Mucosa of descending colon (tissue), 3 donors: ENCODE data around the gene SERPINH1. TPM values are rescaled to one million over a fixed set of nuclear protein-coding genes. Genes with fewer than 3 reads are reported as not detected.

Source experiments
- ATAC-seq: fragments of 200-7000 bp; cut with Tn5 transposase; one replicate; pipeline ENCODE4 v1.9.1; 2020; ENCODE audit warnings: mild to moderate bottlenecking, moderate library complexity
- DNase-seq, 3 donors: peaks; one replicate each; pipeline ENCODE4 v3.0.0-alpha.2; 2020
- H3K36me3 ChIP-seq: fragments of 200-600 bp; one replicate; pipeline ENCODE4 v1.8.0; 2021; ENCODE audit warnings: low read depth, mild to moderate bottlenecking
- H3K4me1 ChIP-seq: fragments of 200-600 bp; one replicate; pipeline ENCODE4 v1.8.0; 2021; ENCODE audit warnings: low read depth, mild to moderate bottlenecking
- H3K4me3 ChIP-seq: fragments of 200-600 bp; one replicate; pipeline ENCODE4 v1.8.0; 2021; ENCODE audit warnings: mild to moderate bottlenecking
- H3K9me3 ChIP-seq: fragments of 200-600 bp; one replicate; pipeline ENCODE4 v1.8.0; 2021; ENCODE audit warnings: mild to moderate bottlenecking
- CTCF ChIP-seq: fragments of 200-600 bp; IDR thresholded peaks from one replicate; pipeline ENCODE4 v1.8.0; 2022; ENCODE audit warnings: antibody characterized with exemption, mild to moderate bottlenecking
- intact Hi-C, 2 donors: fragments of 100-400 bp; cut with DNase I in 1 of 2; cut with micrococcal nuclease in 1 of 2; formaldehyde crosslinking; loops; one replicate each; pipeline versions ENCODE4 v1.11.0 to v1.11.1; 2022; cut with DNase I, micrococcal nuclease
- total RNA-seq, 3 donors: library from RNA; stranded (reverse); fragmentation: NEBNext Ultra II Directional in 2 of 3; extraction: Animal tissue kit (Norgen Biotek cat#: 25700) in 2 of 3; gene quantifications; one replicate each; pipeline versions ENCODE4 v1.2.1 to v1.2.4, GENCODE V29; 2021 to 2023
- donor health status: DM: no; HTN: no; CAD: no; lungs with moderate emphysema.
- donor health status: DM: no; HTN: no; CAD: no.
- donor health status: DM: no; HTN: yes; CAD: no.

SERPINH1 gene
- total RNA-seq, 3 donors from 2014 or later, result 44.1 to 87.0 (median 50.5) TPM

DNA sequence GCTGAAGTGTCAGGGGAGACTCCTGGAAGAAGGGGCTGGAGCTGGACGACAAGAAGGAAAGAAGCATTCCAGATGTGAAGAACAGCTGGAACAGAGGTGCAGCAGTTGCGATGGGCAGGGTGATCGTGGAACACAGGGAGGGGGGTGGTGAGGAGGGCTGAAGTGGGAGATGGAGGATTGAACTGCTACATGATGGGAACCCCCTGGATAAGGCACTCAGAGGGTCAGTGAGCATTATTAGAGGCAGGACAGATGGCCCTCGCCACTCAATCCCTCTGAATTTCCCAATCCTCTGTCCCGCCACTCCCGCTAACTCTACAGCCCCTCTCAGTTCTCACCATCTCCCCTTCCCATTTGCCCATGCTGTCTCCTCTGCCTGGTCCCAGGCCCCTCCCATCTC lies 14.0 kb downstream of the SERPINH1 start:
- no peak for TF ChIP-seq CTCF
- peaks cover 6% of the 10 kb centered on the region for H3K4me1 ChIP-seq
- DNase-seq (no peak), ATAC-seq (no peak)
- H3K9me3 ChIP-seq, result no peaks in the 10 kb centered on the region
- no peak overlapping the region for H3K4me3 ChIP-seq
- intact Hi-C loops, result no loop called here
- no peaks in the 10 kb centered on the region for H3K36me3 ChIP-seq

DNA sequence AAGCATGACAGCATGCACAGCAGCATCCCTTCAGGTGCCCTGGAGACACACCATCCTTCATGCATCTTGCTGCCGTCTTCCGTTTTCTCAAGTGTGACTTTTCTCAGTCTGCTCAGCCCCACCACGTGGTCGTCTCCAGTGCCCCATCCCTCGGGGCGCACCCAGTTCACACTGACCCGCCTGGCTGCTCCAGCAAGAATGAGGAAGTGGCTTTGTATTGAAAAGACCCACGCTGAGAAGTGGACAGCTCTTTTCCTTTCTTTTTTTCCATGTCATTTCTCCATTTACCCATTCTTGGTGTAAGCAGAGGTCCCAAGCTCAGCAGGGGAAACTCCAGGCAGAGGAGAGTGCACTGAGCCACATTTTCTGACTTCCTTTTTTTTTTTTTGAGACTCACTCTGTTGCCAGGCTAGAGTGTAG lies 14.5 kb downstream of the SERPINH1 start:
- ATAC-seq (peak; percentile 79), DNase-seq (peak; percentile 53 to 76 (median 55))
- no peak for TF ChIP-seq CTCF
- H3K36me3 ChIP-seq, result no peaks in the 10 kb centered on the region
- intact Hi-C loops, result no loop called here
- H3K4me1 ChIP-seq, result peaks cover 6% of the 10 kb centered on the region
- no peak overlapping the region for H3K4me3 ChIP-seq
- no peaks in the 10 kb centered on the region for H3K9me3 ChIP-seq

- Histone ChIP-seq H3K4me1 (peaks cover 6% of the 10 kb centered on the region), H3K9me3 (no peaks in the 10 kb centered on the region), H3K36me3 (no peaks in the 10 kb centered on the region), H3K4me3 (no peak overlapping the region)
- peak in 2 of 3 donors; percentile 68 to 80 for DNase-seq
- no peak for TF ChIP-seq CTCF
- intact Hi-C loops, result no loop called here
- ATAC-seq, result peak; percentile 67
Observed at GRCh38 chr11:75577207-75577606, 15.2 kb downstream of the SERPINH1 start.

GRCh38 chr11:75578977-75579376 lies 16.9 kb downstream of the SERPINH1 start:
- no peaks in the 10 kb centered on the region for H3K36me3 ChIP-seq
- ATAC-seq, result no peak
- no peak for TF ChIP-seq CTCF
- DNase-seq, result no peak
- H3K4me1 ChIP-seq, result peaks cover 10% of the 10 kb centered on the region
- no peaks in the 10 kb centered on the region for H3K9me3 ChIP-seq
- intact Hi-C loops, result no loop called here
- no peak overlapping the region for H3K4me3 ChIP-seq

DNA sequence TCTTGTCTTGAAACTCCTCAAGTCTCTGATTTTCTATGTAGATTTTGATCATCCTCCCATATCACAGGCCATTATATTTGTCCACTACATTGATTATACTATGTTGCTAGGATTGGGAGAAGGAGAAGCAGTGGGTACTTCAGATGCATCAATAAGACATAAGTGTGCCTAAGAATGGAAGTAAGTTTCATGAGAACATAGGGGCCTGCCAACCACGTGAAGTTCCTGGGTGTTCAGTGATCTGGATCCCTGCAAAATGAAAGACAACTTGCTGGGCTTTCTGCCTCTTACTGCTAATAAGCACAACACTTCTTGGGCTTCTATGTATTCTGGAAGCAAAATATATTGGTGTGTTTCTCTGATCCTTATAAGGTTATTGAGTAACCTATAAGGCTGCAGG lies 17.8 kb downstream of the SERPINH1 start:
- peaks cover 10% of the 10 kb centered on the region for H3K4me1 ChIP-seq
- no peak overlapping the region for H3K4me3 ChIP-seq
- no peaks in the 10 kb centered on the region for H3K36me3 ChIP-seq
- no peak for TF ChIP-seq CTCF
- intact Hi-C loops, result no loop called here
- DNase-seq (no peak), ATAC-seq (no peak)
- H3K9me3 ChIP-seq, result no peaks in the 10 kb centered on the region

DNA sequence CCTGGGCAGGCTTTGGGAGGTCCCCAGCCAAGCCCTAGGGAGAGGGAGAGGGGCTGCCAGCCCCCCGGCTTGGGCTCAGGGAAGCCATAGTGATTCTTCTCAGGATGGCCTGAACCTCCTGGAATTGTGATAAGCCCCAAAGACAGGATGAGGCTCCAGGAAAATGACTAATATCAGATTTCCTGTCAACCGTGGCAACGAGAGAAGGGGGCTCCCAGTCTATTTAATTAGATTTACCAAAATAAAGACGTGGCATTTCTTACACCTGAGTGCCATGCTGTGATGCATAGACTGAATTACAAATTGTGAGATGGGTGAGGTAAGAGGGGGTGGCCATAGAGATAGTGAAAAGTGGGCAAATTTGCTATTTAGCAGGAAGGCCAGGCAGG lies 20.4 kb downstream of the SERPINH1 start:
- Histone ChIP-seq H3K36me3 (no peaks in the 10 kb centered on the region), H3K4me1 (peaks cover 3% of the 10 kb centered on the region), H3K9me3 (no peaks in the 10 kb centered on the region), H3K4me3 (no peak overlapping the region)
- TF ChIP-seq CTCF, result no peak
- intact Hi-C loops, result no loop called here
- ATAC-seq (no peak), DNase-seq (no peak)
